ENCODE results near the gene AKR1D1. TPM values are rescaled to one million over a fixed set of nuclear protein-coding genes. Genes with fewer than 3 reads are reported as not detected.

AKR1D1 gene
- total and polyA plus RNA-seq, 2 of the 13 experiments (the other 11 are each of a cell fraction or from before 2014, with no cell fraction given): 6.9 to 37.0 TPM

- TF ChIP-seq MTA1 (CRISPR knock-in tag; IDR thresholded peaks at IDR 0.05; ENCODE audit: borderline replicate concordance): no peak
- no peak for TF ChIP-seq ZNF574 (CRISPR knock-in tag; IDR thresholded peaks at IDR 0.05)
- 0 out of 2 replicates have a peak, but pooled peaks have one; percentile 16 for TF ChIP-seq ZMYM3 (CRISPR knock-in tag; IDR thresholded peaks at IDR 0.05)
- peak; percentile 57; the same call in 1 of the 2 replicates for TF ChIP-seq PHF21A (CRISPR knock-in tag; IDR thresholded peaks at IDR 0.05)
- peak; percentile 49 for TF ChIP-seq MED1 (CRISPR knock-in tag; IDR thresholded peaks at IDR 0.05)
- peak; percentile 76 for TF ChIP-seq POGZ (CRISPR knock-in tag; IDR thresholded peaks at IDR 0.05)
- no peak for TF ChIP-seq DPF2 (CRISPR knock-in tag; IDR thresholded peaks at IDR 0.05; ENCODE audit: borderline replicate concordance, low read depth)
- TF ChIP-seq, protein P1, sequence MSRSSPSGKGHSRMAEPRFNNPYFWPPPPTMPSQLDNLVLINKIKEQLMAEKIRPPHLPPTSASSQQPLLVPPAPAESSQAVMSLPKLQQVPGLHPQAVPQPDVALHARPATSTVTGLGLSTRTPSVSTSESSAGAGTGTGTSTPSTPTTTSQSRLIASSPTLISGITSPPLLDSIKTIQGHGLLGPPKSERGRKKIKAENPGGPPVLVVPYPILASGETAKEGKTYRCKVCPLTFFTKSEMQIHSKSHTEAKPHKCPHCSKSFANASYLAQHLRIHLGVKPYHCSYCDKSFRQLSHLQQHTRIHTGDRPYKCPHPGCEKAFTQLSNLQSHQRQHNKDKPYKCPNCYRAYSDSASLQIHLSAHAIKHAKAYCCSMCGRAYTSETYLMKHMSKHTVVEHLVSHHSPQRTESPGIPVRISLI (CRISPR knock-in tag; IDR thresholded peaks at IDR 0.05; ENCODE audit: borderline replicate concordance): peak; percentile 29; the same call in 1 of the 2 replicates
- peak; percentile 92 for TF ChIP-seq CEBPG (CRISPR knock-in tag; IDR thresholded peaks at IDR 0.05)
- peak; percentile 64; the same call in 1 of the 2 replicates for TF ChIP-seq ZNF605 (CRISPR knock-in tag; IDR thresholded peaks at IDR 0.05)
- TF ChIP-seq THRA (CRISPR knock-in tag; IDR thresholded peaks at IDR 0.05; ENCODE audit: borderline replicate concordance): peak; percentile 13; the same call in 1 of the 2 replicates
- TF ChIP-seq, protein P2, sequence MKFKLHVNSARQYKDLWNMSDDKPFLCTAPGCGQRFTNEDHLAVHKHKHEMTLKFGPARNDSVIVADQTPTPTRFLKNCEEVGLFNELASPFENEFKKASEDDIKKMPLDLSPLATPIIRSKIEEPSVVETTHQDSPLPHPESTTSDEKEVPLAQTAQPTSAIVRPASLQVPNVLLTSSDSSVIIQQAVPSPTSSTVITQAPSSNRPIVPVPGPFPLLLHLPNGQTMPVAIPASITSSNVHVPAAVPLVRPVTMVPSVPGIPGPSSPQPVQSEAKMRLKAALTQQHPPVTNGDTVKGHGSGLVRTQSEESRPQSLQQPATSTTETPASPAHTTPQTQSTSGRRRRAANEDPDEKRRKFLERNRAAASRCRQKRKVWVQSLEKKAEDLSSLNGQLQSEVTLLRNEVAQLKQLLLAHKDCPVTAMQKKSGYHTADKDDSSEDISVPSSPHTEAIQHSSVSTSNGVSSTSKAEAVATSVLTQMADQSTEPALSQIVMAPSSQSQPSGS (CRISPR knock-in tag; IDR thresholded peaks at IDR 0.05): peak; percentile 37; the same call in 1 of the 2 replicates
- peak; percentile 33; the same call in 1 of the 2 replicates for TF ChIP-seq HOXA3 (CRISPR knock-in tag; IDR thresholded peaks at IDR 0.05)
- peak; percentile 27; the same call in 1 of the 2 replicates for TF ChIP-seq FOSL2 (CRISPR knock-in tag; IDR thresholded peaks at IDR 0.05)
- TF ChIP-seq, protein P3, sequence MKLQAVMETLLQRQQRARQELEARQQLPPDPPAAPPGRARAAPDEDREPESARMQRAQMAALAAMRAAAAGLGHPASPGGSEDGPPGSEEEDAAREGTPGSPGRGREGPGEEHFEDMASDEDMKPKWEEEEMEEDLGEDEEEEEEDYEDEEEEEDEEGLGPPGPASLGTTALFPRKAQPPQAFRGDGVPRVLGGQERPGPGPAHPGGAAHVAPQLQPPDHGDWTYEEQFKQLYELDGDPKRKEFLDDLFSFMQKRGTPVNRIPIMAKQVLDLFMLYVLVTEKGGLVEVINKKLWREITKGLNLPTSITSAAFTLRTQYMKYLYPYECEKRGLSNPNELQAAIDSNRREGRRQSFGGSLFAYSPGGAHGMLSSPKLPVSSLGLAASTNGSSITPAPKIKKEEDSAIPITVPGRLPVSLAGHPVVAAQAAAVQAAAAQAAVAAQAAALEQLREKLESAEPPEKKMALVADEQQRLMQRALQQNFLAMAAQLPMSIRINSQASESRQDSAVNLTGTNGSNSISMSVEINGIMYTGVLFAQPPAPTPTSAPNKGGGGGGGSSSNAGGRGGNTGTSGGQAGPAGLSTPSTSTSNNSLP (IDR thresholded peaks at IDR 0.05; ENCODE audit: low read depth, low read length): peak; percentile 29; the same call in 1 of the 2 replicates
- peak; percentile 58; the same call in 1 of the 2 replicates for TF ChIP-seq RARA (CRISPR knock-in tag; IDR thresholded peaks at IDR 0.05)
- TF ChIP-seq ZNF737 (CRISPR knock-in tag; IDR thresholded peaks at IDR 0.05; ENCODE audit: borderline replicate concordance): no peak
- peak; percentile 54 for TF ChIP-seq NR2C2 (CRISPR knock-in tag; IDR thresholded peaks at IDR 0.05; ENCODE audit: borderline replicate concordance)
- peak; percentile 61 for TF ChIP-seq PATZ1 (CRISPR knock-in tag; IDR thresholded peaks at IDR 0.05)
Measured at GRCh38 chr7:138064856-138065357, 11.4 kb upstream of the AKR1D1 start (continued).

Data from HepG2 (cell line).